Activated CD8-positive, alpha-beta memory T cell treated with anti-CD3 and anti-CD28 coated beads, Interleukin-2, amount 10 ng/mL, durations not matched to agents 7 days and 5 days (primary cell): ENCODE results near the gene XIRP2. TPM values are rescaled to one million over a fixed set of nuclear protein-coding genes. Genes with fewer than 3 reads are reported as not detected.
"Not testable (repeated sequence)": the region's sequence is repeated elsewhere in the genome, so short reads cannot be mapped to it uniquely, and the experiment has no call there.

ENCODE experiments used
- ATAC-seq: fragments of 150-1000 bp; cut with Tn5 transposase; one replicate; pipeline ENCODE4 v1.10.0; 2021; ENCODE audit warnings: moderate library complexity
- CTCF ChIA-PET: fragments of 350-600 bp; sonication (Branson Sonifier 250); formaldehyde crosslinking; loops from one replicate; lab custom pipeline; 2021; ENCODE audit warnings: antibody characterized with exemption; lab: Charles Lee
- DNase-seq: peaks from one replicate; pipeline ENCODE4 v3.0.0-alpha.2; 2020
- H3K27ac Mint-ChIP-seq: one replicate; pipeline ENCODE4 v1.8.0; 2021; ENCODE audit warnings: mild to moderate bottlenecking, mixed read lengths
- H3K27me3 Mint-ChIP-seq: one replicate; pipeline ENCODE4 v1.8.0; 2021; ENCODE audit warnings: mixed read lengths
- H3K36me3 Mint-ChIP-seq: one replicate; pipeline ENCODE4 v1.8.0; 2021; ENCODE audit warnings: mild to moderate bottlenecking, mixed read lengths
- H3K4me1 Mint-ChIP-seq: one replicate; pipeline ENCODE4 v1.8.0; 2021; ENCODE audit warnings: mixed read lengths
- H3K4me3 Mint-ChIP-seq: one replicate; pipeline ENCODE4 v1.8.0; 2021; ENCODE audit warnings: mild to moderate bottlenecking, moderate library complexity, mixed read lengths
- H3K9me3 Mint-ChIP-seq: one replicate; pipeline ENCODE4 v1.8.0; 2022; ENCODE audit warnings: low read depth, mixed read lengths
- total RNA-seq, 2 experiments: library from RNA; stranded (reverse); gene quantifications; one replicate each; pipeline ENCODE4 v1.2.3, GENCODE V29; 2021

XIRP2 gene
- total RNA-seq, 2 experiments from 2014 or later, result not detected

GRCh38 chr2:167103028-167103756, 214.9 kb downstream of the XIRP2 start:
- CTCF ChIA-PET, result no interaction called here
- Mint-ChIP-seq H3K36me3 (no peaks in the 10 kb centered on the region), H3K4me1 (no peaks in the 10 kb centered on the region), H3K27ac (no peak overlapping the region), H3K27me3 (no peaks in the 10 kb centered on the region), H3K9me3 (peaks cover 4% of the 10 kb centered on the region), H3K4me3 (no peak overlapping the region)
- no peak for ATAC-seq
- DNase-seq, result no peak

GRCh38 chr2:167103757-167104133, 215.5 kb downstream of the XIRP2 start:
- H3K4me1 Mint-ChIP-seq, result no peaks in the 10 kb centered on the region
- DNase-seq (no peak), ATAC-seq (no peak)
- no peaks in the 10 kb centered on the region for H3K27me3 Mint-ChIP-seq
- CTCF ChIA-PET, result no interaction called here
- H3K27ac Mint-ChIP-seq, result no peak overlapping the region
- peaks cover 3% of the 10 kb centered on the region for H3K9me3 Mint-ChIP-seq
- H3K4me3 Mint-ChIP-seq, result no peak overlapping the region
- no peaks in the 10 kb centered on the region for H3K36me3 Mint-ChIP-seq

- H3K36me3 Mint-ChIP-seq, result no peaks in the 10 kb centered on the region
Measured at GRCh38 chr2:167104691-167105090, 216.4 kb downstream of the XIRP2 start.

GRCh38 chr2:167109682-167110081, 221.4 kb downstream of the XIRP2 start:
- CTCF ChIA-PET, DNase-seq, H3K27me3 Mint-ChIP-seq, H3K4me3 Mint-ChIP-seq, H3K4me1 Mint-ChIP-seq, H3K36me3 Mint-ChIP-seq, H3K9me3 Mint-ChIP-seq, ATAC-seq, H3K27ac Mint-ChIP-seq: not testable (repeated sequence)

More at GRCh38 chr2:167104691-167105090, 216.4 kb downstream of the XIRP2 start:
- DNase-seq, result no peak
- Mint-ChIP-seq H3K4me3 (no peak overlapping the region), H3K27me3 (no peaks in the 10 kb centered on the region), H3K9me3 (peaks cover 3% of the 10 kb centered on the region), H3K27ac (no peak overlapping the region), H3K4me1 (no peaks in the 10 kb centered on the region)
- no peak for ATAC-seq
- CTCF ChIA-PET, result no interaction called here

GRCh38 chr2:167110345-167110744, 222.1 kb downstream of the XIRP2 start:
- no peak overlapping the region for H3K4me3 Mint-ChIP-seq
- no peaks in the 10 kb centered on the region for H3K36me3 Mint-ChIP-seq
- no peaks in the 10 kb centered on the region for H3K27me3 Mint-ChIP-seq
- no peak for ATAC-seq
- DNase-seq, result no peak
- H3K4me1 Mint-ChIP-seq, result no peaks in the 10 kb centered on the region
- H3K27ac Mint-ChIP-seq, result no peak overlapping the region
- CTCF ChIA-PET, result no interaction called here
- H3K9me3 Mint-ChIP-seq, result no peaks in the 10 kb centered on the region

- Mint-ChIP-seq H3K27ac (no peak overlapping the region), H3K27me3 (no peaks in the 10 kb centered on the region)
- CTCF ChIA-PET, result no interaction called here
Measured at GRCh38 chr2:167114018-167114417, 225.7 kb downstream of the XIRP2 start.

DNA sequence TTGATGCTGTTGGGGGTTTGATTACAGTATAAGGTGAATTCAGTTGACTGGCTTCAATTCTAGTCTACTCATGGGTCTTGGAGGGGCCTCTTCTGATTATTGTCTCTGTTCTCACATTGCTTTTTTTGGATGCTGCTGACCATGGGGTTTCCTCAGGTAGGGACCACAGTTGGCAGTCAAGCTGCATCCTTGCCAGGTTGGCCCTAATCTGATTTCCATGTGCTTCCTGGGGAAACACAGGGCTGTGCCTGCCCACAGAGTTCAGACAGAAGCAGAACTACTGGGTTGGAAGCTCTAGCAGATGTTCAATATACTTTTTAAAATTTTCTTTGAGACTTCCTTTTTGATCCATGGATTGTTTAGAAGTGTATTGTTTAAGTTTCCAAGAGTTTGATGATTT, 227.3 kb downstream of the XIRP2 start:
- CTCF ChIA-PET, result no interaction called here
- Mint-ChIP-seq H3K27ac (no peak overlapping the region), H3K9me3 (peaks cover 3% of the 10 kb centered on the region), H3K4me1 (no peaks in the 10 kb centered on the region), H3K36me3 (no peaks in the 10 kb centered on the region), H3K4me3 (no peak overlapping the region), H3K27me3 (no peaks in the 10 kb centered on the region)
- no peak for ATAC-seq
- DNase-seq, result no peak

More at GRCh38 chr2:167114018-167114417, 225.7 kb downstream of the XIRP2 start:
- ATAC-seq (no peak), DNase-seq (no peak)
- peaks cover 3% of the 10 kb centered on the region for H3K9me3 Mint-ChIP-seq
- no peaks in the 10 kb centered on the region for H3K36me3 Mint-ChIP-seq
- H3K4me1 Mint-ChIP-seq, result no peaks in the 10 kb centered on the region
- H3K4me3 Mint-ChIP-seq, result no peak overlapping the region

DNA sequence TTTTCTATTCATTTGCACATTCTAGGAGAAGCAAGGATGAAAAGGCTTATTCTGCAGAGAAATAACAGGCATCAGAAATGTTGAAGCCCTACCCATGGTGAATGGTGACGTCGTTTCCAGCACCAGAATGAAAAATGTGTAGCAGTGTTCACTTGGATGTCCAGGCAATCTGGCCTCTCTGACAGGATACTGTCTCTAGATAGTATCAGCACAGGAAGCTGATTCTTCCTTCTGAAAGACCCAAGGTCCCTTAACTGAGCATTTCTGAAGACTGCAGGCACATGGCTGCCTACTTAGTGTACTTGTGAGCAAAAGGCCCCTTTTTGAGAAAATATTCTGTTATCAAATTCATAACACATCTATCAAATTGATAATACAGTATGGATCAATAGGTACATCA, 234.1 kb downstream of the XIRP2 start:
- H3K27ac Mint-ChIP-seq, result no peak overlapping the region
- no peaks in the 10 kb centered on the region for H3K4me1 Mint-ChIP-seq
- CTCF ChIA-PET, result no interaction called here
- ATAC-seq, result no peak
- DNase-seq, result no peak
- no peaks in the 10 kb centered on the region for H3K27me3 Mint-ChIP-seq
- H3K36me3 Mint-ChIP-seq, result no peaks in the 10 kb centered on the region
- H3K4me3 Mint-ChIP-seq, result no peak overlapping the region
- H3K9me3 Mint-ChIP-seq, result peaks cover 3% of the 10 kb centered on the region

- Mint-ChIP-seq H3K4me1 (no peaks in the 10 kb centered on the region), H3K27me3 (no peaks in the 10 kb centered on the region), H3K4me3 (no peak overlapping the region), H3K9me3 (no peaks in the 10 kb centered on the region), H3K27ac (no peak overlapping the region), H3K36me3 (no peaks in the 10 kb centered on the region)
- DNase-seq, result no peak
- ATAC-seq, result no peak
- CTCF ChIA-PET, result no interaction called here
Measured at GRCh38 chr2:167126165-167126564, 237.9 kb downstream of the XIRP2 start.

DNA sequence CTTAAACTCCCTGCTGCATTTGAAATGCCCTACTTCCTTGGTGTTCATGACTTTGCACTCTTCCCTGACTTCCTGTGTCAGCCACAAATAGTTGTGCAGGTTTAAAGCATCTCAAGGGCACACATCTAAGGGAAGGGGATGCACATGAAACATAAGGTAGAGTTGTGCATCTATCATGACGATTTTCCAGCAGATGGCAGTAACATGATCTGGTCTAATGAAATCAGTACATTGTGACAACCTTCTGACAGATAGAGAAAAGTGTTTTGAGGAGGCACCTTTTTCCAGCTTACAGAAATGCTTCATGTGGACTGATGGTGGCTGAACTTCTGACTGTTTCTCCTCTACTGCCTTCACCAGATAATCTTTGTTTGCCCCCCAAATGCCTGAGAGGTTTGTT, 238.9 kb downstream of the XIRP2 start:
- ATAC-seq, result no peak
- H3K4me1 Mint-ChIP-seq, result no peaks in the 10 kb centered on the region

DNA sequence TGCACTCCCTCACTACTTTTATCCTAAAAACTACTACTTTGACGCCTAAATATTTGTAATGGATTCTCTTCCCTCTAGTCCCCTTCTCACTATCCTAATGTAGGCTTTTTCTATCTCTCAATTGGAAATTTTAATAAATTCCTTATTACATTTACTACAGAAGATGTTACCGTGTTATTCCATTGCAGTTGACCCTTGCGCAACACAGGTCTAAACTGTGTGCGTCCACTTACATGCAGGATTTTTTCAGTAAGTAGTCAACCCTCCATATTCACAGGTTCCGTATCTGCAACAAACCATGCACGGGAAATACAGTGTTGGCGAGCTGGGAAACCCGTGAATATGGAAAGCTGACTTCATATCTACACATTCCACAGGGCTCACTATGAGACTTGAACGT, 239.8 kb downstream of the XIRP2 start:
- Mint-ChIP-seq H3K36me3 (no peaks in the 10 kb centered on the region), H3K27ac (no peak overlapping the region), H3K4me3 (no peak overlapping the region), H3K9me3 (no peaks in the 10 kb centered on the region), H3K4me1 (no peaks in the 10 kb centered on the region), H3K27me3 (no peaks in the 10 kb centered on the region)
- CTCF ChIA-PET, result no interaction called here
- DNase-seq (no peak), ATAC-seq (no peak)

More for the DNA sequence above, 238.9 kb downstream of the XIRP2 start:
- Mint-ChIP-seq H3K4me3 (no peak overlapping the region), H3K27me3 (no peaks in the 10 kb centered on the region), H3K9me3 (no peaks in the 10 kb centered on the region), H3K36me3 (no peaks in the 10 kb centered on the region), H3K27ac (no peak overlapping the region)
- no peak for DNase-seq
- CTCF ChIA-PET, result no interaction called here

- CTCF ChIA-PET, result no interaction called here
- no peaks in the 10 kb centered on the region for H3K4me1 Mint-ChIP-seq
- H3K27me3 Mint-ChIP-seq, result no peaks in the 10 kb centered on the region
- no peaks in the 10 kb centered on the region for H3K36me3 Mint-ChIP-seq
- DNase-seq (no peak), ATAC-seq (no peak)
- H3K27ac Mint-ChIP-seq, result no peak overlapping the region
- no peaks in the 10 kb centered on the region for H3K9me3 Mint-ChIP-seq
- no peak overlapping the region for H3K4me3 Mint-ChIP-seq
Measured at GRCh38 chr2:167132066-167132465, 243.8 kb downstream of the XIRP2 start.

DNA sequence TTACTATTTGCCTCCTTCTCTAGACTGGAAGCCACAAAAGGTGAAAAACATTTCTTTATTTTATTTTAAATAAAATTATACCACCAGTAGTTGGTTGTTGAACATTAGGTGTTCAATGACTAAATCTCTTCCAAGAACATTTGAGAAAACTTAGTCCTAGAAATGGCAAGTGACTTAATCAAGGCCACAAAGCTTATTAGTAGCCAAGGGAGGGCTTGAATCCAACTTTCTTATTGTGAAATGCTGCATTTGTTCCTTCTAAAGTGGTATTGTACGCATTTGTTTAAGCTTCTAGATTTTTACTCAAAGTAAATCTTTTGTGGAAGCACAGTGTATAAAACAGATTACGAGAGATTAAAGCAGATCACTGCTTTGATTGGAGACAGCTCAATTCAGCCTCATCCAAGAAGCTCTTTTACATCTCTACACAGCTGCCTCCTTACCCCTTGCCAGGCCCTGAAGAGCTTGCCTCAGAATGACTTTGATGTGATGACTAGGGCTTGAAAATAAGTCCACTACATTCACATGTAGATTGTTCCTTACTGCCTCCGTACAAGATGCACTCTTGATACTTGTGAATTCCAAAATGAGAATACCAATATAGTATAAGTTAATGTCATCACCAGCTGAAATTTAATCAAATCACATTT, 244.8 kb downstream of the XIRP2 start:
- ATAC-seq (no peak), DNase-seq (no peak)
- H3K27me3 Mint-ChIP-seq, result no peaks in the 10 kb centered on the region
- CTCF ChIA-PET, result no interaction called here
- H3K4me3 Mint-ChIP-seq, result no peak overlapping the region
- H3K36me3 Mint-ChIP-seq, result no peaks in the 10 kb centered on the region
- H3K27ac Mint-ChIP-seq, result no peak overlapping the region
- no peaks in the 10 kb centered on the region for H3K4me1 Mint-ChIP-seq
- H3K9me3 Mint-ChIP-seq, result no peaks in the 10 kb centered on the region

DNA sequence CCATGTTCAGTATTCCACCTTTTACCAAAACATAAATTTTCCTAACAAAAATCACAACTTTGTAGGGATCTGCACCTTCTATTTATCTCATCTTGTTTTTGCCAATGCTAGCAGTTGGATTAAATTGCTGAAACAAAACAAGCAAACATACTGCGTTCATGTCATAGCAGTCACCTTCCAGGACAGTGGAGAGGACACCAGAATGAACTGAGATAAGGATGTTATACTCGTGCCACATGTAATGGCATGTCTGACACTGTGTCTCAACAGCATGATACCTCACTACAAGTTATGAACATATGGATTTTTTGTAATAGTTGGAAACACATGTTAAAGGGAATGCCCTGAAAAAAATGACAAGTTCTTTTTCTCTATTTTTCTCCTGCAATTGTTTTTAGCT, 245.3 kb downstream of the XIRP2 start:
- Mint-ChIP-seq H3K9me3 (peaks cover 2% of the 10 kb centered on the region), H3K36me3 (no peaks in the 10 kb centered on the region), H3K27ac (no peak overlapping the region), H3K4me3 (no peak overlapping the region), H3K27me3 (no peaks in the 10 kb centered on the region), H3K4me1 (no peaks in the 10 kb centered on the region)
- CTCF ChIA-PET, result no interaction called here
- ATAC-seq, result no peak
- DNase-seq, result no peak
